GM13976 (cell line): ENCODE results near the gene NALCN.

ENCODE experiments used
- DNase-seq: peaks from one replicate; pipeline ENCODE4 v3.0.0; 2012; ENCODE audit warnings: low spot score
- CTCF ChIP-seq: IDR thresholded peaks from 2 replicates; pipeline ENCODE4 v1.5.1; 2012; ENCODE audit warnings: borderline replicate concordance, mild to moderate bottlenecking; ENCODE audit not compliant: insufficient read depth; ENCODE audit errors: extremely low read depth, missing control alignments, control extremely low read depth
- in situ Hi-C: fragments of 300-500 bp; cut with MboI; formaldehyde crosslinking; loops from one replicate; pipeline ENCODE4 v1.12.0; 2022; ENCODE audit warnings: low sequenced_read_pairs, mixed read lengths, inconsistent platforms; ENCODE audit not compliant: unreplicated experiment

NALCN gene

GRCh38 chr13:101059793-101060192 lies 356.5 kb downstream of the NALCN start:
- no peak for DNase-seq
- in situ Hi-C loops = no loop called here
- TF ChIP-seq CTCF = no peak

- TF ChIP-seq CTCF = no peak
- DNase-seq = no peak
- in situ Hi-C loops = no loop called here
Observed at GRCh38 chr13:101058841-101059240, 357.5 kb downstream of the NALCN start.

GRCh38 chr13:101053301-101054093 lies 362.8 kb downstream of the NALCN start:
- DNase-seq = no peak
- TF ChIP-seq CTCF = no peak
- in situ Hi-C loops = no loop called here

GRCh38 chr13:101049166-101049850 lies 367.0 kb downstream of the NALCN start:
- TF ChIP-seq CTCF = no peak
- in situ Hi-C loops = no loop called here
- DNase-seq = no peak

DNA sequence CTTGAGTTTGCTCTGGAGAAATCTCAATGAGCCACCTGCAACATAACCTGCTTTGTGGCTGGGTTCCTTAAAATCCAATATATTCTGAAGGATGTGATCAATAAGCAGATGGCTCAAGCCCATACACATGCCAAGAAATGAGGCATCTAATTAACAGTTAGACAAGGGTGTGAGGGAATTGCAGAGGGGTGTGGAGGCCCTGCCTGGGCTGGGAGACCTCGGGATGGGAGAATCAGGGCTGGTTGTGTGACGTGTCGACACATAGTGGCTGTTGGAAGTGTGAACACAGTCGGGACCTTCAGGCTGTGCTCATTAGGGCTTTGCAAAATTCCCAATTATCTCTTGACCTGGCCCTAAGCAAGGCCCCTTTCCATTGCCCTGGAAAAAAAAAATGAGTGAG lies 379.8 kb downstream of the NALCN start:
- in situ Hi-C loops = no loop called here
- TF ChIP-seq CTCF = no peak
- DNase-seq = no peak

- in situ Hi-C loops = no loop called here
- no peak for TF ChIP-seq CTCF
Observed at GRCh38 chr13:101035119-101035620, 381.1 kb downstream of the NALCN start.

More at GRCh38 chr13:101035119-101035620, 381.1 kb downstream of the NALCN start:
- DNase-seq = no peak
